Measurements from ENCODE around the gene COA8. TPM values are rescaled to one million over a fixed set of nuclear protein-coding genes. Genes with fewer than 3 reads are reported as not detected.

The COA8 gene
- total RNA-seq, 4 donors from 2014 or later = 1.5 to 17.1 (median 15.2) TPM; not detected in 1

- Histone ChIP-seq H3K27me3 (peaks cover 10% of the 10 kb centered on the region), H3K4me1 (peaks cover 48 to 77% (median 71%) of the 10 kb centered on the region in 4 donors), H3K9me3 (no peaks in the 10 kb centered on the region), H3K36me3 (peaks cover 0 to 4% (median 0%) of the 10 kb centered on the region in 4 donors), H3K27ac (peak overlapping the region; percentile 89 to 95 (median 92)), H3K4me3 (peak overlapping the region; percentile 42 to 72 (median 65))
- DNase-seq = no peak
- 0 to 1% methylated on average over 5 to 40 of the region's 74 CpGs for WGBS, 2 donors (ENCODE audit: low coverage in 1 of 2)
- in situ Hi-C loops (cut with MboI; ENCODE audit: low pct_ligation_motif_present in 1 of 4, low pct_unique_long_range_greater_than_20kb in 1 of 4, low sequenced_read_pairs in 3 of 4) = no loop called here
- intact Hi-C loops (cut with DNase I; ENCODE audit: low total_unique reads) = no loop called here
- TF ChIP-seq POLR2AphosphoS5 (IDR thresholded peaks at IDR 0.05) = peak in 1 of 3 donors; percentile 4
- no peak for TF ChIP-seq EP300 (IDR thresholded peaks at IDR 0.05; ENCODE audit: low read depth)
- TF ChIP-seq POLR2A (IDR thresholded peaks at IDR 0.05) = no peak
- TF ChIP-seq CTCF (IDR thresholded peaks at IDR 0.05) = no peak
These were observed 40.7 kb upstream of the COA8 start for GRCh38 chr14:103521951-103522563.

GRCh38 chr14:103522649-103523574 lies 39.8 kb upstream of the COA8 start, which contains the start of gene CKB:
Gene CKB, minus strand, starts transcription at chr14:103522830. Its CDS starts 337 bp downstream, at chr14:103522493.
- peaks cover 54 to 82% (median 78%) of the 10 kb centered on the region in 4 donors for H3K4me1 ChIP-seq
- peak within 1 kb of the TSS; percentile 89 to 95 (median 92) for H3K27ac ChIP-seq
- H3K4me3 ChIP-seq = peak within 1 kb of the TSS; percentile 42 to 72 (median 65)
- peak; percentile 70 for TF ChIP-seq POLR2A (IDR thresholded peaks at IDR 0.05)
- no peak for TF ChIP-seq EP300 (IDR thresholded peaks at IDR 0.05; ENCODE audit: low read depth)
- TF ChIP-seq POLR2AphosphoS5 (IDR thresholded peaks at IDR 0.05) = peak; percentile 78 to 96 (median 91)
- TF ChIP-seq CTCF (IDR thresholded peaks at IDR 0.05) = no peak
- in situ Hi-C loops (cut with MboI; ENCODE audit: low pct_ligation_motif_present in 1 of 4, low pct_unique_long_range_greater_than_20kb in 1 of 4, low sequenced_read_pairs in 3 of 4) = no loop called here
- H3K9me3 ChIP-seq = no peaks in the 10 kb centered on the region
- intact Hi-C loops (cut with DNase I; ENCODE audit: low total_unique reads) = no loop called here
- 6% methylated on average over 50 of the region's 107 CpGs; no CpG with 5 or more reads in 1 of the 2 donors for WGBS, 2 donors (ENCODE audit: low coverage in 1 of 2)
- DNase-seq = peak; percentile 83
- H3K36me3 ChIP-seq = peaks cover 0 to 4% (median 0%) of the 10 kb centered on the region in 4 donors
- H3K27me3 ChIP-seq = peaks cover 10% of the 10 kb centered on the region

GRCh38 chr14:103523575-103523954 lies 39.2 kb upstream of the COA8 start:
- Histone ChIP-seq H3K4me3 (peak overlapping the region in 1 of 4 donors; percentile 67), H3K27ac (peak overlapping the region; percentile 89 to 95 (median 94)), H3K9me3 (no peaks in the 10 kb centered on the region), H3K36me3 (peaks cover 0 to 4% (median 0%) of the 10 kb centered on the region in 4 donors), H3K4me1 (peaks cover 52 to 81% (median 79%) of the 10 kb centered on the region in 4 donors), H3K27me3 (peaks cover 10% of the 10 kb centered on the region)
- intact Hi-C loops (cut with DNase I; ENCODE audit: low total_unique reads) (no loop called here), in situ Hi-C loops (cut with MboI; ENCODE audit: low pct_ligation_motif_present in 1 of 4, low pct_unique_long_range_greater_than_20kb in 1 of 4, low sequenced_read_pairs in 3 of 4) (no loop called here)
- WGBS, 2 donors (ENCODE audit: low coverage in 1 of 2) = 68 to 79% methylated on average over 8 to 10 of the region's 10 CpGs
- no peak for DNase-seq
- TF ChIP-seq CTCF (IDR thresholded peaks at IDR 0.05) = no peak
- no peak for TF ChIP-seq POLR2A (IDR thresholded peaks at IDR 0.05)
- TF ChIP-seq EP300 (IDR thresholded peaks at IDR 0.05; ENCODE audit: low read depth) = no peak
- TF ChIP-seq POLR2AphosphoS5 (IDR thresholded peaks at IDR 0.05) = no peak

All from transverse colon (tissue), 4 donors.